SK-N-SH treated with all-trans-retinoic acid at 6 μM for 48 hours (cell line): ENCODE measurements around the gene KDELR3.
A peak's percentile ranks its signal among the peaks of the same experiment; 100 is the strongest.

Source experiments
- ATAC-seq: fragments of 200-7000 bp; cut with Tn5 transposase; 3 replicates; pipeline ENCODE4 v1.9.1; 2020; ENCODE audit warnings: mild to moderate bottlenecking, moderate library complexity
- ARNTL ChIP-seq: fragments of 450-650 bp; formaldehyde crosslinking; IDR thresholded peaks from 2 replicates; pipeline ENCODE4 v1.5.0; 2020; ENCODE audit warnings: low read depth, mild to moderate bottlenecking, moderate library complexity, borderline replicate concordance
- BACH2 ChIP-seq: fragments of 250-450 bp; sonication (Bioruptor Pico); IDR thresholded peaks from 2 replicates; pipeline ENCODE4 v1.9.0; 2021; ENCODE audit warnings: mild to moderate bottlenecking, borderline replicate concordance
- CREB5 ChIP-seq: fragments of 250-450 bp; sonication (Bioruptor Pico); IDR thresholded peaks from 2 replicates; pipeline ENCODE4 v1.5.1; 2020; ENCODE audit warnings: low read depth, mild to moderate bottlenecking, moderate library complexity
- CSDC2 ChIP-seq: fragments of 250-450 bp; sonication (Bioruptor Pico); IDR thresholded peaks from 2 replicates; pipeline ENCODE4 v1.5.0; 2020; ENCODE audit warnings: mild to moderate bottlenecking, moderate library complexity
- CSRNP3 ChIP-seq: fragments of 250-450 bp; sonication (Bioruptor Pico); IDR thresholded peaks from 2 replicates; pipeline ENCODE4 v1.5.1; 2021; ENCODE audit warnings: mild to moderate bottlenecking, moderate library complexity
- ESRRG ChIP-seq: fragments of 250-450 bp; sonication (Bioruptor Pico); IDR thresholded peaks from 2 replicates; pipeline ENCODE4 v1.6.1; 2021; ENCODE audit warnings: mild to moderate bottlenecking
- ISL1 ChIP-seq: fragments of 250-450 bp; sonication (Bioruptor Pico); IDR thresholded peaks from 2 replicates; pipeline ENCODE4 v2.1.2; 2022; ENCODE audit warnings: mild to moderate bottlenecking, moderate library complexity
- OSR1 ChIP-seq: fragments of 250-450 bp; sonication (Bioruptor Pico); IDR thresholded peaks from 2 replicates; pipeline ENCODE4 v1.8.0; 2022; ENCODE audit warnings: moderate library complexity, mild to moderate bottlenecking, inconsistent platforms
- PATZ1 ChIP-seq: fragments of 250-450 bp; sonication (Bioruptor Pico); IDR thresholded peaks from 2 replicates; pipeline ENCODE4 v1.8.0; 2020; ENCODE audit warnings: mild to moderate bottlenecking, moderate library complexity, borderline replicate concordance
- POU6F1 ChIP-seq: fragments of 250-450 bp; sonication (Bioruptor Pico); IDR thresholded peaks from 2 replicates; pipeline ENCODE4 v1.8.0; 2021; ENCODE audit warnings: low read depth, mild to moderate bottlenecking, moderate library complexity, borderline replicate concordance
- PPARA ChIP-seq: fragments of 250-450 bp; sonication (Bioruptor Pico); IDR thresholded peaks from 2 replicates; pipeline ENCODE4 v1.5.0; 2020; ENCODE audit warnings: mild to moderate bottlenecking, borderline replicate concordance
- RARB ChIP-seq: fragments of 250-450 bp; sonication (Bioruptor Pico); IDR thresholded peaks from 2 replicates; pipeline ENCODE4 v1.8.0; 2021; ENCODE audit warnings: mild to moderate bottlenecking, moderate library complexity
- SNAI2 ChIP-seq: fragments of 250-450 bp; sonication (Bioruptor Pico); IDR thresholded peaks from 2 replicates; pipeline ENCODE4 v1.5.0; 2020; ENCODE audit warnings: mild to moderate bottlenecking, moderate library complexity
- TCF4 ChIP-seq: fragments of 250-450 bp; sonication (Bioruptor Pico); IDR thresholded peaks from 2 replicates; pipeline ENCODE4 v1.8.0; 2021; ENCODE audit warnings: mild to moderate bottlenecking, moderate library complexity, borderline replicate concordance
- TOX ChIP-seq: fragments of 250-450 bp; sonication (Bioruptor Pico); IDR thresholded peaks from 2 replicates; pipeline ENCODE4 v1.8.0; 2021; ENCODE audit warnings: mild to moderate bottlenecking, moderate library complexity, borderline replicate concordance
- TSHZ2 ChIP-seq: fragments of 250-450 bp; sonication (Bioruptor Pico); IDR thresholded peaks from 2 replicates; pipeline ENCODE4 v1.5.0; 2020; ENCODE audit warnings: mild to moderate bottlenecking, moderate library complexity
- ZC3H10 ChIP-seq: fragments of 250-450 bp; sonication (Bioruptor Pico); IDR thresholded peaks from 2 replicates; pipeline ENCODE4 v1.5.1; 2021; ENCODE audit warnings: mild to moderate bottlenecking, moderate library complexity
- ZNF70 ChIP-seq: fragments of 450-650 bp; formaldehyde crosslinking; IDR thresholded peaks from 2 replicates; pipeline ENCODE4 v1.5.0; 2020; ENCODE audit warnings: mild to moderate bottlenecking, moderate library complexity
- ZNF8 ChIP-seq: fragments of 450-650 bp; formaldehyde crosslinking; IDR thresholded peaks from 2 replicates; pipeline ENCODE4 v1.5.0; 2020; ENCODE audit warnings: mild to moderate bottlenecking, moderate library complexity

The KDELR3 gene

GRCh38 chr22:38506118-38506962 is 38.4 kb downstream of the KDELR3 start, which contains the start of gene DDX17 (continued):
- peak; percentile 68 for TF ChIP-seq TSHZ2 (CRISPR knock-in tag)
- TF ChIP-seq TCF4 (CRISPR knock-in tag) = no peak

GRCh38 chr22:38510416-38510970 is 42.6 kb downstream of the KDELR3 start:
- no peak for ATAC-seq
- TF ChIP-seq ESRRG (CRISPR knock-in tag) (no peak), ZNF8 (no peak), PATZ1 (no peak), ZC3H10 (CRISPR knock-in tag) (no peak), CSRNP3 (no peak), BACH2 (CRISPR knock-in tag) (no peak), POU6F1 (CRISPR knock-in tag) (no peak), ARNTL (no peak), TOX (no peak), ISL1 (CRISPR knock-in tag) (no peak), SNAI2 (CRISPR knock-in tag) (no peak), RARB (no peak), OSR1 (CRISPR knock-in tag) (no peak)
- TF ChIP-seq, all 23 proteins: peak for 0

- TF ChIP-seq ZNF70 (CRISPR knock-in tag) = no peak
- TF ChIP-seq POU6F1 (CRISPR knock-in tag) = no peak
- no peak for TF ChIP-seq PPARA
- no peak for TF ChIP-seq ISL1 (CRISPR knock-in tag)
- TF ChIP-seq RARB = no peak
- no peak for TF ChIP-seq ZC3H10 (CRISPR knock-in tag)
- TF ChIP-seq CSDC2 (CRISPR knock-in tag) = no peak
- no peak for TF ChIP-seq ZNF8
- no peak for TF ChIP-seq TOX
- TF ChIP-seq ESRRG (CRISPR knock-in tag) = no peak
- no peak for ATAC-seq
Observed at GRCh38 chr22:38513063-38513462, 45.2 kb downstream of the KDELR3 start.

- ATAC-seq = no peak
- TF ChIP-seq OSR1 (CRISPR knock-in tag) (no peak), CREB5 (CRISPR knock-in tag) (no peak), TOX (no peak), ZNF8 (no peak), CSDC2 (CRISPR knock-in tag) (no peak), RARB (no peak), POU6F1 (CRISPR knock-in tag) (no peak), ZNF70 (CRISPR knock-in tag) (no peak), BACH2 (CRISPR knock-in tag) (no peak), ARNTL (no peak), PATZ1 (no peak)
Observed at GRCh38 chr22:38518620-38519019, 50.7 kb downstream of the KDELR3 start.
